ENCODE data around the gene TMCC1. TPM values are rescaled to one million over a fixed set of nuclear protein-coding genes. Genes with fewer than 3 reads are reported as not detected.

TMCC1 gene
- total RNA-seq, 1 donor from 2014 or later: 36.9 TPM

DNA sequence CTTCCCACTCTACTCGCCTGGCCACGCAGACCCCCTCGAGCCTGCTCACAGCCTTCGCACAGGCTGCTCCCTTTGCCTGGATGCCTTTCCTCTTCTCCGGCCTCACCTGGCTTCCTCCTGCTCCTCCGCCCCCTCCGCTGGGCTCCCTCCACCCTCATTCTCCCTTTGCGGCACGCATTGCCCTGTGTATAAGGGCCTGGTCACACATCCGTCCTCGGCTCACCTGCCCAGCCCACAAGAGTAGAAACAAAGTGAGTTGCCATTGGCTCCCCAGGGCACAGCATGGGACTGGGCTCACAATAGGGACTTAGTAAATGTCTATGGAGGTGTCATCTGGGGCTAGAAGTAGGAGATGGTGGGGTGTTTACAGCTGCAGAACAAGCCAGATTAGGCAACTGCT lies 291.2 kb downstream of the TMCC1 start:
- TF ChIP-seq, protein P1, sequence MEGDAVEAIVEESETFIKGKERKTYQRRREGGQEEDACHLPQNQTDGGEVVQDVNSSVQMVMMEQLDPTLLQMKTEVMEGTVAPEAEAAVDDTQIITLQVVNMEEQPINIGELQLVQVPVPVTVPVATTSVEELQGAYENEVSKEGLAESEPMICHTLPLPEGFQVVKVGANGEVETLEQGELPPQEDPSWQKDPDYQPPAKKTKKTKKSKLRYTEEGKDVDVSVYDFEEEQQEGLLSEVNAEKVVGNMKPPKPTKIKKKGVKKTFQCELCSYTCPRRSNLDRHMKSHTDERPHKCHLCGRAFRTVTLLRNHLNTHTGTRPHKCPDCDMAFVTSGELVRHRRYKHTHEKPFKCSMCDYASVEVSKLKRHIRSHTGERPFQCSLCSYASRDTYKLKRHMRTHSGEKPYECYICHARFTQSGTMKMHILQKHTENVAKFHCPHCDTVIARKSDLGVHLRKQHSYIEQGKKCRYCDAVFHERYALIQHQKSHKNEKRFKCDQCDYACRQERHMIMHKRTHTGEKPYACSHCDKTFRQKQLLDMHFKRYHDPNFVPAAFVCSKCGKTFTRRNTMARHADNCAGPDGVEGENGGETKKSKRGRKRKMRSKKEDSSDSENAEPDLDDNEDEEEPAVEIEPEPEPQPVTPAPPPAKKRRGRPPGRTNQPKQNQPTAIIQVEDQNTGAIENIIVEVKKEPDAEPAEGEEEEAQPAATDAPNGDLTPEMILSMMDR (conservative IDR thresholded peaks at IDR 0.05): no peak
- H3K9me3 Mint-ChIP-seq: no peaks in the 10 kb centered on the region
- peaks cover 55% of the 10 kb centered on the region for H3K4me1 Mint-ChIP-seq
- peak overlapping the region; percentile 1 for H3K4me3 Mint-ChIP-seq
- H3K27me3 Mint-ChIP-seq (ENCODE audit: low read depth): peaks cover 33% of the 10 kb centered on the region
- no peaks in the 10 kb centered on the region for H3K36me3 Mint-ChIP-seq (ENCODE audit: low read depth)
- no peak for DNase-seq (ENCODE audit: low read depth, low spot score)
- no peak overlapping the region for H3K27ac Mint-ChIP-seq (ENCODE audit: unreplicated experiment)

DNA sequence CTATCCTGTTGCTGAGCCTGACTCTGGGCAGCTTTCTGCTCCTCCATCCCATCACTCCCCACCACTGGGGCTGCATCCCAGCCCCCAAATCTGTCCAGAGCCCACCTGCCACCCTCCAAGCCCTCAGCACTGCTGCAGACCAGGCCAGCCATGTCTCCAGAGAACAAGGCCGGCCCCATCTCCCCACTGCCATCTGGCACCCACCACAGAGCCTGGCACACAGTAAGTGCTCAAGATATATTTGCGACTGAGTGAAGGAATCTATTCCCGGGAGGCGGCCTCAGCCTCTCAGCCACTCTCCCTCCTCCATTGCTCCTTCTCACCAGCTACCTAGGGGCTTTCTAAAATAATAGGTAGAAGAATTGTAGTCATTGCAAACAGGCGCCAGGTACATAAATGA lies 291.8 kb downstream of the TMCC1 start:
- no peak for DNase-seq (ENCODE audit: low read depth, low spot score)
- TF ChIP-seq, protein P1 (conservative IDR thresholded peaks at IDR 0.05): no peak
- Mint-ChIP-seq H3K4me3 (no peak overlapping the region), H3K4me1 (peaks cover 54% of the 10 kb centered on the region), H3K27ac (ENCODE audit: unreplicated experiment) (no peak overlapping the region), H3K27me3 (ENCODE audit: low read depth) (peaks cover 27% of the 10 kb centered on the region), H3K9me3 (no peaks in the 10 kb centered on the region), H3K36me3 (ENCODE audit: low read depth) (no peaks in the 10 kb centered on the region)

DNA sequence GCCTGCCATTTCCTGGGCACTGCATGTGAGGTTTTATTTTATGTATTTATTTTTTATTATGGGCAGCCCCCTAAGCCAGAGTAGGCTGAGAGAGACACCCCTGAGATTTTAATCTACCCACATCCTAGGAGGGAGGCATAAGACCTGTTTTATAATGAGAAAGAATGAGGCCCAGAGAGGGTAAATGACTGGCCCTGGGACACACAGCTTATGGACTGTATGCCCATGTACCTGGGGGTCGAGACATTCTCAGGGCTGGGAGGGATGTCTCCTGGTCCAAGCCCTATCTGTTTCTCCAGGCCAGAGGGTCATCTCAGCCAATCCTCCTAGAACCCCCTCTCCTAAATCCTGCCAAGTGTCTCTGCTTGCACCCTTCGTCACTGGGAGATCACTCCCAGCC lies 293.2 kb downstream of the TMCC1 start:
- DNase-seq (ENCODE audit: low read depth, low spot score): no peak
- TF ChIP-seq, protein P1 (conservative IDR thresholded peaks at IDR 0.05): no peak
- Mint-ChIP-seq H3K27me3 (ENCODE audit: low read depth) (peaks cover 22% of the 10 kb centered on the region), H3K36me3 (ENCODE audit: low read depth) (no peaks in the 10 kb centered on the region), H3K4me3 (no peak overlapping the region), H3K27ac (ENCODE audit: unreplicated experiment) (no peak overlapping the region), H3K4me1 (peaks cover 59% of the 10 kb centered on the region), H3K9me3 (no peaks in the 10 kb centered on the region)

DNA sequence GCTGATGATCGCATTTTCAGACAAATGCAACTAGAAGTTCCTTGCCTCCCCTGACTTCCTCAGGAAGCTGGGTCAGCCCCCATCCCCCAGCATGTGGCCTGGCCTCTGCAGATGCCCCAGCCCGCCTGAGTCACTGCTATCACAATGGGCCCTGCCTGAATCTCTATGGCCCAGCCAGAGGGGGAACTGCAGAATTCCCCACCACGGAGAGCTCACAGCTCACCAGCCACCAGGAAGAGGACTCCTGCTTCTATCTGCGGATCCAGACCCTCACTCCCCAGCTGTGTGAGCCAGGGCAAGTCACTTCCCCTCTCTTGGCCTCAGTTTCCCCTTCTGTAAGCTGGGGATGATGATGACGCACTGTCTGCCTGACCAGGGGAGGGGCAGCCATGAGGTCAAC lies 293.9 kb downstream of the TMCC1 start:
- Mint-ChIP-seq H3K9me3 (no peaks in the 10 kb centered on the region), H3K27me3 (ENCODE audit: low read depth) (peaks cover 14% of the 10 kb centered on the region), H3K4me1 (peaks cover 59% of the 10 kb centered on the region), H3K4me3 (peak overlapping the region; percentile 51), H3K27ac (ENCODE audit: unreplicated experiment) (no peak overlapping the region), H3K36me3 (ENCODE audit: low read depth) (no peaks in the 10 kb centered on the region)
- no peak for DNase-seq (ENCODE audit: low read depth, low spot score)
- TF ChIP-seq, protein P1 (conservative IDR thresholded peaks at IDR 0.05): no peak

DNA sequence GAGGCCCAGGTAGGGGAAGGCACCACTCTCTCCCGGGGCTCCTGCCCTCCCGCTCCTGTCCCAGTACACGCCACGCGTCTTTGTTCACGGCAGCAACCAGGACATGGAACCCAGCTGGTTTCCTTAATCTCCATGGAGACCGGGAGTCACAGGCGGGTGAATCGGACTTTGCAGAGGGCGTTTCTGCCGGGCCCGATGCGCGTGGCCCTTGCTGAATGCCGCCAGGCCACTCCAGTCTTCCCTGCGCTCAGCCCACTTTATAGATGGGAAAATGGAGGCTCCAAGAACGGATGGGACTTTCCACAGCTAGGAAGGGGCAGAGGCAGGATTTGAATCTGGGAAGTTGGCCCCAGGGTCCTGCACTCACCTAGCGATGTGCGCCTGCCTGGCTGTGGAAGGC lies 294.4 kb downstream of the TMCC1 start:
- peak overlapping the region; percentile 51 for H3K4me3 Mint-ChIP-seq
- DNase-seq (ENCODE audit: low read depth, low spot score): no peak
- TF ChIP-seq, protein P1 (conservative IDR thresholded peaks at IDR 0.05): no peak
- no peaks in the 10 kb centered on the region for H3K9me3 Mint-ChIP-seq
- peaks cover 9% of the 10 kb centered on the region for H3K27me3 Mint-ChIP-seq (ENCODE audit: low read depth)
- H3K27ac Mint-ChIP-seq (ENCODE audit: unreplicated experiment): no peak overlapping the region
- peaks cover 59% of the 10 kb centered on the region for H3K4me1 Mint-ChIP-seq
- no peaks in the 10 kb centered on the region for H3K36me3 Mint-ChIP-seq (ENCODE audit: low read depth)

DNA sequence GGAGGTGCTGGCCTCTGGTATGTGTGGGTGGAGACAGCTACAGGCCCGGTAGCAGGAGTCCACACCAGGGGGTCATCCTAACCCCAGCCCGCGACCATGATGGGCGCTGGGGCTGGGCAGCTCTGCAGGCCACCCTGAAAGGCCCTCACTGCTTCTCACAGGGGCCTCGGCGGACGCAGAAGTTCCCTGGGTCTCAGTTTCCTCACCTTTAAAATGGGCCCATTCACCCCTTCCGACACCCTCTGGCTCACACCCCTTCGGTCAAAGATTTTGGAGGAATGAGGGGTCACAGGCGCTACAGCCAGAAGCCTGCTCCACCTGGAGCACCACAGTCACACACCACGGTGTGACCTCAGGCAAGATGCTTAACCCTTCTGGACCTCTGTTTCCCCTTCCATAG lies 295.0 kb downstream of the TMCC1 start:
- DNase-seq (ENCODE audit: low read depth, low spot score): no peak
- TF ChIP-seq, protein P1 (conservative IDR thresholded peaks at IDR 0.05): no peak
- Mint-ChIP-seq H3K27ac (ENCODE audit: unreplicated experiment) (no peak overlapping the region), H3K9me3 (no peaks in the 10 kb centered on the region), H3K4me3 (no peak overlapping the region), H3K4me1 (peaks cover 59% of the 10 kb centered on the region), H3K27me3 (ENCODE audit: low read depth) (peaks cover 3% of the 10 kb centered on the region), H3K36me3 (ENCODE audit: low read depth) (no peaks in the 10 kb centered on the region)

Measured in neural crest cell (in vitro differentiated cells).